Measurements from ENCODE around the gene GABPA.
"Not testable (repeated sequence)": the region's sequence is repeated elsewhere in the genome, so short reads cannot be mapped to it uniquely, and the experiment has no call there.

GABPA gene

GRCh38 chr21:25734904-25735645 is at the start of gene GABPA, which contains the start of gene ATP5PF:
Gene GABPA (plus strand): TSS chr21:25734972. CDS start chr21:25741599, 6,627 bp downstream.
Gene ATP5PF (minus strand): TSS chr21:25734904. CDS start chr21:25729794, 5,110 bp downstream.
- peak within 1 kb of the TSS; percentile 91 for H3K4me3 ChIP-seq (ENCODE audit: insufficient read length, low read depth)
- TF ChIP-seq YY1 (IDR thresholded peaks at IDR 0.05; ENCODE audit: insufficient read depth, insufficient read length) (peak; percentile 96), ZNF274 (IDR thresholded peaks at IDR 0.05; ENCODE audit: low read depth, low read length) (no peak)
- peaks cover 29% of the 10 kb centered on the region for H3K36me3 ChIP-seq (ENCODE audit: insufficient read depth, insufficient read length, low read length)
- peak; percentile 99 for DNase-seq (ENCODE audit: low read depth, low spot score)
- no peaks in the 10 kb centered on the region for H3K4me1 ChIP-seq (ENCODE audit: insufficient read depth, insufficient read length)
- no peaks in the 10 kb centered on the region for H3K9me3 ChIP-seq (ENCODE audit: insufficient read depth, low read length)
- H3K9ac ChIP-seq (ENCODE audit: insufficient read length, low read depth), result peak within 1 kb of the TSS; percentile 96
- H3K27me3 ChIP-seq (ENCODE audit: insufficient read depth, insufficient read length), result no peaks in the 10 kb centered on the region

- H3K36me3 ChIP-seq (ENCODE audit: insufficient read depth, insufficient read length, low read length), result no peaks in the 10 kb centered on the region
- no peaks in the 10 kb centered on the region for H3K27me3 ChIP-seq (ENCODE audit: insufficient read depth, insufficient read length)
- no peak overlapping the region for H3K9ac ChIP-seq (ENCODE audit: insufficient read length, low read depth)
- H3K9me3 ChIP-seq (ENCODE audit: insufficient read depth, low read length), result no peaks in the 10 kb centered on the region
- no peak for DNase-seq (ENCODE audit: low read depth, low spot score)
- no peak overlapping the region for H3K4me3 ChIP-seq (ENCODE audit: insufficient read length, low read depth)
- H3K4me1 ChIP-seq (ENCODE audit: insufficient read depth, insufficient read length), result no peaks in the 10 kb centered on the region
- TF ChIP-seq SUZ12 (IDR thresholded peaks at IDR 0.05; ENCODE audit: extremely low read depth, insufficient read depth, insufficient read length) (no peak), YY1 (IDR thresholded peaks at IDR 0.05; ENCODE audit: insufficient read depth, insufficient read length) (no peak), ZNF274 (IDR thresholded peaks at IDR 0.05; ENCODE audit: low read depth, low read length) (no peak)
Measured at GRCh38 chr21:25687787-25688186, 47.0 kb upstream of the GABPA start.

GRCh38 chr21:25688275-25689155 is 46.3 kb upstream of the GABPA start:
- DNase-seq (ENCODE audit: low read depth, low spot score), result no peak
- Histone ChIP-seq H3K27me3 (ENCODE audit: insufficient read depth, insufficient read length) (no peaks in the 10 kb centered on the region), H3K36me3 (ENCODE audit: insufficient read depth, insufficient read length, low read length) (no peaks in the 10 kb centered on the region), H3K4me1 (ENCODE audit: insufficient read depth, insufficient read length) (no peaks in the 10 kb centered on the region), H3K9me3 (ENCODE audit: insufficient read depth, low read length) (no peaks in the 10 kb centered on the region), H3K4me3 (ENCODE audit: insufficient read length, low read depth) (no peak overlapping the region), H3K9ac (ENCODE audit: insufficient read length, low read depth) (no peak overlapping the region)
- TF ChIP-seq ZNF274 (IDR thresholded peaks at IDR 0.05; ENCODE audit: low read depth, low read length) (no peak), YY1 (IDR thresholded peaks at IDR 0.05; ENCODE audit: insufficient read depth, insufficient read length) (no peak)

- Histone ChIP-seq H3K4me3 (ENCODE audit: insufficient read length, low read depth) (no peak overlapping the region), H3K4me1 (ENCODE audit: insufficient read depth, insufficient read length) (no peaks in the 10 kb centered on the region), H3K9me3 (ENCODE audit: insufficient read depth, low read length) (no peaks in the 10 kb centered on the region), H3K27me3 (ENCODE audit: insufficient read depth, insufficient read length) (no peaks in the 10 kb centered on the region), H3K36me3 (ENCODE audit: insufficient read depth, insufficient read length, low read length) (no peaks in the 10 kb centered on the region), H3K9ac (ENCODE audit: insufficient read length, low read depth) (no peak overlapping the region)
- DNase-seq (ENCODE audit: low read depth, low spot score), result no peak
- TF ChIP-seq YY1 (IDR thresholded peaks at IDR 0.05; ENCODE audit: insufficient read depth, insufficient read length), result no peak
- no peak for TF ChIP-seq SUZ12 (IDR thresholded peaks at IDR 0.05; ENCODE audit: extremely low read depth, insufficient read depth, insufficient read length)
- TF ChIP-seq ZNF274 (IDR thresholded peaks at IDR 0.05; ENCODE audit: low read depth, low read length), result no peak
Measured at GRCh38 chr21:25689226-25689625, 45.5 kb upstream of the GABPA start.

- TF ChIP-seq YY1 (IDR thresholded peaks at IDR 0.05; ENCODE audit: insufficient read depth, insufficient read length) (no peak), SUZ12 (IDR thresholded peaks at IDR 0.05; ENCODE audit: extremely low read depth, insufficient read depth, insufficient read length) (no peak), ZNF274 (IDR thresholded peaks at IDR 0.05; ENCODE audit: low read depth, low read length) (no peak)
- Histone ChIP-seq H3K36me3 (ENCODE audit: insufficient read depth, insufficient read length, low read length) (no peaks in the 10 kb centered on the region), H3K4me3 (ENCODE audit: insufficient read length, low read depth) (no peak overlapping the region), H3K9me3 (ENCODE audit: insufficient read depth, low read length) (peaks cover 9% of the 10 kb centered on the region), H3K27me3 (ENCODE audit: insufficient read depth, insufficient read length) (no peaks in the 10 kb centered on the region), H3K9ac (ENCODE audit: insufficient read length, low read depth) (no peak overlapping the region), H3K4me1 (ENCODE audit: insufficient read depth, insufficient read length) (no peaks in the 10 kb centered on the region)
- DNase-seq (ENCODE audit: low read depth, low spot score), result no peak
Measured at GRCh38 chr21:25691976-25692375, 42.8 kb upstream of the GABPA start.

- not testable (repeated sequence) for H3K27me3 ChIP-seq (ENCODE audit: insufficient read depth, insufficient read length); H3K4me3 ChIP-seq (ENCODE audit: insufficient read length, low read depth)
- peaks cover 13% of the 10 kb centered on the region for H3K9me3 ChIP-seq (ENCODE audit: insufficient read depth, low read length)
Measured at GRCh38 chr21:25695461-25695860, 39.3 kb upstream of the GABPA start.

GRCh38 chr21:25700741-25701140 is 34.0 kb upstream of the GABPA start:
- H3K4me1 ChIP-seq (ENCODE audit: insufficient read depth, insufficient read length), result no peaks in the 10 kb centered on the region
- no peak overlapping the region for H3K9ac ChIP-seq (ENCODE audit: insufficient read length, low read depth)
- no peak for DNase-seq (ENCODE audit: low read depth, low spot score)
- no peak overlapping the region for H3K4me3 ChIP-seq (ENCODE audit: insufficient read length, low read depth)
- peaks cover 13% of the 10 kb centered on the region for H3K9me3 ChIP-seq (ENCODE audit: insufficient read depth, low read length)
- no peak for TF ChIP-seq YY1 (IDR thresholded peaks at IDR 0.05; ENCODE audit: insufficient read depth, insufficient read length)
- no peak for TF ChIP-seq SUZ12 (IDR thresholded peaks at IDR 0.05; ENCODE audit: extremely low read depth, insufficient read depth, insufficient read length)
- no peak for TF ChIP-seq ZNF274 (IDR thresholded peaks at IDR 0.05; ENCODE audit: low read depth, low read length)
- H3K36me3 ChIP-seq (ENCODE audit: insufficient read depth, insufficient read length, low read length), result no peaks in the 10 kb centered on the region
- H3K27me3 ChIP-seq (ENCODE audit: insufficient read depth, insufficient read length), result no peaks in the 10 kb centered on the region

More at GRCh38 chr21:25695461-25695860, 39.3 kb upstream of the GABPA start:
- DNase-seq (ENCODE audit: low read depth, low spot score); H3K9ac ChIP-seq (ENCODE audit: insufficient read length, low read depth); H3K4me1 ChIP-seq (ENCODE audit: insufficient read depth, insufficient read length); H3K36me3 ChIP-seq (ENCODE audit: insufficient read depth, insufficient read length, low read length): not testable (repeated sequence)

All from NT2/D1 (cell line).